ENCODE results near the gene SOX18.

The SOX18 gene

GRCh38 chr20:64006490-64006889 lies 42.9 kb downstream of the SOX18 start:
- ATAC-seq (replicated peaks), result no peak
- no peak for DNase-seq
- H3K4me1 Mint-ChIP-seq, result peaks cover 5 to 12% of the 10 kb centered on the region in 2 donors
- H3K27ac Mint-ChIP-seq, result no peak overlapping the region
- H3K4me3 Mint-ChIP-seq, result no peak overlapping the region
- peaks cover 0 to 1% of the 10 kb centered on the region in 2 donors for H3K9me3 Mint-ChIP-seq
- H3K36me3 Mint-ChIP-seq, result peaks cover 37 to 55% of the 10 kb centered on the region in 2 donors
- no peaks in the 10 kb centered on the region for H3K27me3 Mint-ChIP-seq

- H3K4me1 Mint-ChIP-seq, result peaks cover 5 to 12% of the 10 kb centered on the region in 2 donors
- ATAC-seq (replicated peaks) (no peak), DNase-seq (no peak)
- no peaks in the 10 kb centered on the region for H3K27me3 Mint-ChIP-seq
- H3K36me3 Mint-ChIP-seq, result peaks cover 37 to 54% of the 10 kb centered on the region in 2 donors
- no peak overlapping the region for H3K27ac Mint-ChIP-seq
- H3K4me3 Mint-ChIP-seq, result no peak overlapping the region
- peaks cover 0 to 1% of the 10 kb centered on the region in 2 donors for H3K9me3 Mint-ChIP-seq
Measured at GRCh38 chr20:64005394-64005793, 44.0 kb downstream of the SOX18 start.

GRCh38 chr20:64003960-64004725 lies 45.3 kb downstream of the SOX18 start:
- no peak for DNase-seq
- Mint-ChIP-seq H3K4me3 (no peak overlapping the region), H3K9me3 (peaks cover 0 to 1% of the 10 kb centered on the region in 2 donors), H3K36me3 (peaks cover 35 to 55% of the 10 kb centered on the region in 2 donors), H3K27ac (no peak overlapping the region), H3K27me3 (no peaks in the 10 kb centered on the region), H3K4me1 (peaks cover 5 to 12% of the 10 kb centered on the region in 2 donors)
- no peak for ATAC-seq (replicated peaks)

GRCh38 chr20:64001607-64002011 lies 47.8 kb downstream of the SOX18 start:
- H3K4me3 Mint-ChIP-seq, result no peak overlapping the region
- peaks cover 5 to 10% of the 10 kb centered on the region in 2 donors for H3K4me1 Mint-ChIP-seq
- no peaks in the 10 kb centered on the region for H3K9me3 Mint-ChIP-seq
- no peaks in the 10 kb centered on the region for H3K27me3 Mint-ChIP-seq
- peaks cover 38 to 49% of the 10 kb centered on the region in 2 donors for H3K36me3 Mint-ChIP-seq
- no peak overlapping the region for H3K27ac Mint-ChIP-seq
- ATAC-seq (replicated peaks) (no peak), DNase-seq (no peak)

GRCh38 chr20:64000906-64001305 lies 48.5 kb downstream of the SOX18 start:
- ATAC-seq (replicated peaks) (no peak), DNase-seq (no peak)
- no peak overlapping the region for H3K27ac Mint-ChIP-seq
- H3K4me3 Mint-ChIP-seq, result no peak overlapping the region
- H3K9me3 Mint-ChIP-seq, result no peaks in the 10 kb centered on the region
- H3K36me3 Mint-ChIP-seq, result peaks cover 38 to 47% of the 10 kb centered on the region in 2 donors
- peaks cover 5 to 9% of the 10 kb centered on the region in 2 donors for H3K4me1 Mint-ChIP-seq
- no peaks in the 10 kb centered on the region for H3K27me3 Mint-ChIP-seq
